Renal pelvis (tissue), 12 donors: ENCODE results near the gene MED26. TPM values are rescaled to one million over a fixed set of nuclear protein-coding genes. Genes with fewer than 3 reads are reported as not detected.
"Not testable (repeated sequence)": the region's sequence is repeated elsewhere in the genome, so short reads cannot be mapped to it uniquely, and the experiment has no call there.

Source experiments
- DNase-seq: peaks from one replicate; pipeline ENCODE4 v3.0.0-alpha.2; 2013
- long read RNA-seq, 16 experiments: transcript quantifications; one replicate each; lab custom pipeline, GENCODE V29; 2026
- polyA plus RNA-seq, 3 donors: library from polyadenylated mRNA; unstranded; fragments of 120-200 nt; gene quantifications; one replicate each; pipeline ENCODE4 v1.2.1, GENCODE V29; 2013; ENCODE audit not compliant: insufficient read length in 3 of 3

Gene MED26
- polyA plus RNA-seq = 1 to 10 TPM; 6.7 to 7.6 (median 7.1) TPM
- long read RNA-seq, donor 1, transcript MED26-202 (1 exons, 3,871 nt) = major isoform, 12 of 15 reads
- long read RNA-seq, donor 1, partial matches to known transcripts = 0 of 15 reads
- long read RNA-seq, donor 1, other reads (novel, unspliced or antisense) = 0 of 15 reads
- long read RNA-seq, donor 2, transcript MED26-202 (1 exons, 3,871 nt) = major isoform, 13 of 14 reads
- long read RNA-seq, donor 2, partial matches to known transcripts = 0 of 14 reads
- long read RNA-seq, donor 2, other reads (novel, unspliced or antisense) = 0 of 14 reads
- long read RNA-seq, donor 3, transcript MED26-202 (1 exons, 3,871 nt) = major isoform, 20 of 22 reads
- long read RNA-seq, donor 3, partial matches to known transcripts = 0 of 22 reads
- long read RNA-seq, donor 3, other reads (novel, unspliced or antisense) = 0 of 22 reads
- long read RNA-seq, donor 4, transcript MED26-202 (1 exons, 3,871 nt) = major isoform, 13 of 16 reads
- long read RNA-seq, donor 4, partial matches to known transcripts = 0 of 16 reads
- long read RNA-seq, donor 4, other reads (novel, unspliced or antisense) = 0 of 16 reads
- long read RNA-seq, donor 5, transcript MED26-202 (1 exons, 3,871 nt) = major isoform, 7 of 7 reads
- long read RNA-seq, donor 5, partial matches to known transcripts = 0 of 7 reads
- long read RNA-seq, donor 5, other reads (novel, unspliced or antisense) = 0 of 7 reads
- long read RNA-seq, donor 6, transcript MED26-202 (1 exons, 3,871 nt) = major isoform, 14 of 16 reads
- long read RNA-seq, donor 6, partial matches to known transcripts = 0 of 16 reads
- long read RNA-seq, donor 6, other reads (novel, unspliced or antisense) = 0 of 16 reads
- long read RNA-seq, donor 7, transcript MED26-202 (1 exons, 3,871 nt) = major isoform, 24 of 30 reads
- long read RNA-seq, donor 7, transcript MED26-201 (3 exons, 3,174 nt) = minor isoform, 6 of 30 reads
- long read RNA-seq, donor 7, partial matches to known transcripts = 0 of 30 reads
- long read RNA-seq, donor 7, other reads (novel, unspliced or antisense) = 0 of 30 reads
- long read RNA-seq, donor 8, transcript MED26-202 (1 exons, 3,871 nt) = major isoform, 11 of 13 reads
- long read RNA-seq, donor 8, partial matches to known transcripts = 0 of 13 reads
- long read RNA-seq, donor 8, other reads (novel, unspliced or antisense) = 0 of 13 reads
- long read RNA-seq, donor 9, transcript MED26-201 (3 exons, 3,174 nt) = minor isoform, 6 of 22 reads
- long read RNA-seq, donor 9, transcript MED26-202 (1 exons, 3,871 nt) = major isoform, 16 of 22 reads
- long read RNA-seq, donor 9, partial matches to known transcripts = 0 of 22 reads
- long read RNA-seq, donor 9, other reads (novel, unspliced or antisense) = 0 of 22 reads
- long read RNA-seq, donor 10, transcript MED26-202 (1 exons, 3,871 nt) = major isoform, 30 of 33 reads
- long read RNA-seq, donor 10, partial matches to known transcripts = 0 of 33 reads
- long read RNA-seq, donor 10, other reads (novel, unspliced or antisense) = 0 of 33 reads
- long read RNA-seq, donor 11, transcript MED26-201 (3 exons, 3,174 nt) = minor isoform, 5 of 24 reads
- long read RNA-seq, donor 11, transcript MED26-202 (1 exons, 3,871 nt) = major isoform, 19 of 24 reads
- long read RNA-seq, donor 11, partial matches to known transcripts = 0 of 24 reads
- long read RNA-seq, donor 11, other reads (novel, unspliced or antisense) = 0 of 24 reads
- long read RNA-seq, donor 12, transcript MED26-202 (1 exons, 3,871 nt) = major isoform, 13 of 14 reads
- long read RNA-seq, donor 12, partial matches to known transcripts = 0 of 14 reads
- long read RNA-seq, donor 12, other reads (novel, unspliced or antisense) = 0 of 14 reads
- long read RNA-seq, donor 13, transcript MED26-202 (1 exons, 3,871 nt) = major isoform, 12 of 13 reads
- long read RNA-seq, donor 13, partial matches to known transcripts = 0 of 13 reads
- long read RNA-seq, donor 13, other reads (novel, unspliced or antisense) = 0 of 13 reads
- long read RNA-seq, donor 14 = 0 reads
- long read RNA-seq, donor 15 = 0 reads
- long read RNA-seq, donor 16, transcript MED26-202 (1 exons, 3,871 nt) = major isoform, 25 of 26 reads
- long read RNA-seq, donor 16, partial matches to known transcripts = 0 of 26 reads
- long read RNA-seq, donor 16, other reads (novel, unspliced or antisense) = 0 of 26 reads

DNA sequence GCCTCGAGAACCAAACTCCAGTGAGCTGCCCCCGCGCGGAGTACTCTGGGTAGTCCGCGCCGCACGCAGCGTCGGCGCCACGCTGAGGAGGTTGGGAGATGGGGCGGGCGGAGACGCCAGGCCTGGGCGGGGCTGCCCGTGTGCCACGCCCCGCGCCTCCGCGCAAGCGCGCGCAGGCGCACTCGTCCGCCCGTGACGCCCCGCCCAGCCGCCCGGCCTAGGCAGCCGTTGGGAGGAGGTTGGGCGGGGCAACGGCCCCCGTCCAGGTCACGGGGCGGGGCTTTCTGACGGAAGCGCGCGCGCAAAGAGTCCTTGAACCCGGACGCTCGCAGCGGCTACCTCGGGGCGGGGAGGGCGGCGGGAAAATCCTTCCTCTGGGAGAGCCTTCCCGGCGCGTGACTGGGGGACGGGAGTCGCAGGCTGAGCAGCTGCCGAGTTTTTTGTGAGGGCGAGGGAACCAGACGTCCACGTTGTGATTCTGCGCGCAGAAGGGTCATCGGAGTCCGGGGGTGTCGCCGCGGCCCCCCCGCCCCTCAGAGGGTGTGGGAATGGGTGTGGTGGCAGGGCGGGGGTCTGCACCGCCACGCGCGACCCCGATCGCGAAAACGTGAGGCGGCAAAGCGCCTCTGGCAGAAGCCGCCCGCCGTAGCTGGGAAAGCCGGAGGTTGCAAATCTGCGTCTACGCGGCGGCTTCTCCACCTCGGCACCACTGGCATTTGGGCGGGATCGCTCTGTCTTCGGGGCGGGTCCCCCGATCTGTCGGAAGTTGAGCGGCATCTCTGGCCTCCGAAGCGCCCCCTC is at the start of gene MED26:
Gene MED26 (minus strand): TSS at position 22 of the 801 bp plus-strand sequence. CDS start 261 bp downstream, outside the sequence.
- peak; percentile 93 for DNase-seq

GRCh38 chr19:16677055-16677454 is 49.1 kb upstream of the MED26 start:
- DNase-seq = no peak

DNA sequence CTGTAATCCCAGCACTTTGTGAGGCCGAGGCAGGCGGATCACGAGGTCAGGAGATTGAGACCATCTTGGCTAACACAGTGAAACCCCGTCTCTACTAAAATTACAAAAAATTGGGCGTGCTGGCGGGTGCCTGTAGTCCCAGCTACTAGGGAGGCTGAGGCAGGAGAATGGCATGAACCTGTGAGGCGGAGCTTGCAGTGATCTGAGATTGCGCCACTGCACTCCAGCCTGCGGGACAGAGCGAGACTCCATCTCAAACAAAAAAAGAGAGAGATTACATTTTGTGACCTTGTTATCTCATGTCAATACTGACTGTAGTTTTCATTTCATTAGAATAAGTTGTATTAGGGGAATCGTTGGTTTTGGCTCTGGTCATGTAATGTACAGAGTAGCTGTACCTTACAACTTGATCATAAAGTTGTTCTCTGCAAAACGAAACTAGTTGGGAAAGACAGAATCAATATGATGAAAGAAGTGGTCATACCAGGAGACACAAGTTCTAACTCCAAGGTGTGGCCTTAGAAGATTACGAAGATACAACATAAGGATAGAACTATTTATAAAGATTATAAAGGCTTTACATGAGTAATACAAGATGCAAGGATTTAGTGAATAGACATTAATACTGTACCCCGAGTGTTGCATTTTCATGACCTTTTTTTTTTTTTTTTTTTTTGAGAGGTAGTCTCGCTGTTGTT is 48.2 kb upstream of the MED26 start:
- no peak for DNase-seq

DNA sequence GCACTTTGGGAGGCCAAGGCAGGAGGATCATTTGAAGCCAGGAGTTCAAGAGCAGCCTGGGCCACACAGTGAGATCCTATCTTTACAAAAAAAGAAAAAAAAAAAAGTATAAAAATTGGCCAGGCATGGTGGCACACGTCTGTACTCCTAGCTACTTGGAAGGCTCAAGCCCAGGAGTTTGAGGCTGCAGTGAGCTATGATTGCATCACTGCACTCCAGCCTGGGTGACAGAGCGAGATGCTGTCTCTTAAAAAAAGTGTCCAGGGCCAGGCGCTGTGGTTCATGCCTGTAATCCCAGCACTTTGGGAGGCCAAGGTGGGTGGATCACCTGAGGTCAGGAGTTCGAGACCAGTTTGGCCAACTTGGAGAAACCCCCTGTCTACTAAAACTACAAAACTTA is 45.8 kb upstream of the MED26 start:
- not testable (repeated sequence) for DNase-seq

DNA sequence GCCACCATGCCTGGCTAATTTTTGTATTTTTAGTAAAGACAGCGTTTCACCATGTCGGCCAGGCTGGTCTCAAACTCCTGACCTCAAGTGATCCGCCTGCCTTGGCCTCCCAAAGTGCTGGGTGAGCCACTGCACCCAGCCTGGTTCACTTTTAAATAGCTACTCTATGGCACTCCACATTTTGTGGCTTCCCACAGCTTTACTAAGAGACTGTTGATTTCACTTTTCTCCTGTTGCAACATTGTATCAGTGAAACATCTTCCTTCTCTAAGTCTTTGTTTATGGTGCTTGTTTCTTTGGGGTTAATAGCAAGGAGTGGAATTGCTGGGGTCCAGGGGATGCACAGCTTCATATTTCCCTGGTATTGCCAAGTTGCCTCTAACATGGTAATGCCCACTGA is 45.2 kb upstream of the MED26 start:
- no peak for DNase-seq

DNA sequence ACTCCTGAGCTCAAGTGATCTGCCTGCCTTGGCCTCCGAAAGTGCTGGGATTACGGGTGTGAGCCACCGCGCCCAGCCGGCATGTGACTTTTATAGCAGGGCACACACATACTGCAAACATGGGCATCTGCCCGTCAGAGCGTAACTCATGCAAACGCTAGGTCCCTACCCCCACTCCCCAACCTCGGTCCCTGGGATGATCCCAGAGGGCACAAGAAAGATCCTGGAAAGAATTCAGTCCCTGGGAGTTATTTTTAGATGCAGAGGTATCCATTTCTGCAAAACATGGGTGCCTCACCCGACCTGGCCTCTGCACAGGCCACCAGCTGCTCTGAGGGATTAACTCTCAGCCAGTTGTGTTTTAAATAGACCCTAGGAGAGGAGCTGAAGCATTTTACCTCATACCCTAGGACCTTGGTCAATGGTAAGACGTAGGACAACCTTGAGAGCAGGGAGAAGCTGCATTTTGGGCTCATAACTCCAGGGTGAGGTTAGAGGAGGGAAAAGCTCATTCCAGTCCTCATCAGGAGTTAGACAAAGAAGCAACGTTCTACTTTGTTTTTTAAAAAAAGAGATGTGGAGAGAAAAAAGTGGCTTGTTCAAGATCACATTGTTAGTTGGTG is 43.8 kb upstream of the MED26 start:
- DNase-seq = no peak

DNA sequence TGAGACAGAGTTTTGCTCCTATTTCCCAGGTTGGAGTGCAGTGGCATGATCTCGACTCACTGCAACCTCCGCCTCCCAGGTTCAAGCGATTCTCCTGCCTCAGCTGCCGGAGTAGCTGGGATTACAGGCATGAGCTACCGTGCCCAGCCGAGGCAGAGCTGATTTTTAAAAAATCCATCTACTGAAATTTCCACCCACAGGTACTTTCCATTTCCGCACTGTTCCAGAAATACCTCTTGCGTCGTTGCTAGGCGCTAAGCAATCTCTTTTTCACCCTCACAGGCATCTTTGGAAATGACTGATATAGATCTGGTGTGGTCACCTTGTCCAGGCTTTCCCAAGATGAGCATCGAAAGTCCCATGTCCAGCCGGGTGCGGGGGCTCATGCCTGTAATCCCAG is 42.3 kb upstream of the MED26 start:
- no peak for DNase-seq

DNA sequence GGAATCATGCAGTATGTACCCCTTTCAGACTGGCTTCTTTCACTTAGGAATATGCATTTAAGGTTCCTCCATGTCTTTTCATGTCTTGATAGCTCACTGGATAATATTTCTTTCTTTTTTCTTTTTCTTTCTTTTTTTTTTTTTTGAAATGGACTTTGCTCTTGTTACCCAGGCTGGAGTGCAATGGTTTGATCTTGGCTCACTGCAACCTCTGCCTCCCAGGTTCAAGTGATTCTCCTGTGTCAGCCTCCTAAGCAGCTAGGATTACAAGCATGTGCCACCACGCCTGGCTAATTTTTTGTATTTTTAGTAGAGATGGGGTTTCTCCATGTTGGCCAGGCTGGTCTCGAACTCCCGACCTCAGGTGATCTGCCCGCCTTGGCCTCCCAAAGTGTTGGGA is 40.7 kb upstream of the MED26 start:
- DNase-seq = not testable (repeated sequence)

GRCh38 chr19:16668176-16668575 is 40.2 kb upstream of the MED26 start:
- no peak for DNase-seq

DNA sequence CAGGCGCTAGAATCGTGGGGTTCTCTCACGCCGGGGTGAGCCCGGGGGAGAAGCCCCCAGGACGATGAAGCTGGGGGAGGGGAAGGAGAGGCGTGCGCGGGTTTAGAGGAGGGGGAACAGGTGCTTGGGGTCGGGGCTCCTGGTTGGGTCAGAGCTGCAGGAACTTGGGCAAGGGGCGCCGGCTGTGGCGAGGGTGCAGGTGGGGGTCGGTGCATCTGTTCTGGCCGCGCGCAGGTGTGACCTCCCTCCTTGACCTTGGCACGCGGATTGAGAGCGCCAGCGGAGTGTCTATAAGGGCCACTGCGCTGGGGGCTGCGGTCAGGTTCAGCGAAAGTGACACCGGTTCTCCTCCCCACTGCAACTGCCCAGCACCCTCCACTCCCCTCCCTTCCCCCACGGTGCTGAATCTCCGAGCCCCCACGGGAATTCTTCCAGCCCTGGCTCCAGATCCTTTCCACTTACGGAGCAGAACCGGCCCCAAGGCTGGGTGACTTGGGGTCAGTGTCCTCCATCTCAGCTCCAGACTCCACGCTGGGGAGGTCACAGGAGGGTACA is 33.6 kb upstream of the MED26 start:
- DNase-seq = no peak

DNA sequence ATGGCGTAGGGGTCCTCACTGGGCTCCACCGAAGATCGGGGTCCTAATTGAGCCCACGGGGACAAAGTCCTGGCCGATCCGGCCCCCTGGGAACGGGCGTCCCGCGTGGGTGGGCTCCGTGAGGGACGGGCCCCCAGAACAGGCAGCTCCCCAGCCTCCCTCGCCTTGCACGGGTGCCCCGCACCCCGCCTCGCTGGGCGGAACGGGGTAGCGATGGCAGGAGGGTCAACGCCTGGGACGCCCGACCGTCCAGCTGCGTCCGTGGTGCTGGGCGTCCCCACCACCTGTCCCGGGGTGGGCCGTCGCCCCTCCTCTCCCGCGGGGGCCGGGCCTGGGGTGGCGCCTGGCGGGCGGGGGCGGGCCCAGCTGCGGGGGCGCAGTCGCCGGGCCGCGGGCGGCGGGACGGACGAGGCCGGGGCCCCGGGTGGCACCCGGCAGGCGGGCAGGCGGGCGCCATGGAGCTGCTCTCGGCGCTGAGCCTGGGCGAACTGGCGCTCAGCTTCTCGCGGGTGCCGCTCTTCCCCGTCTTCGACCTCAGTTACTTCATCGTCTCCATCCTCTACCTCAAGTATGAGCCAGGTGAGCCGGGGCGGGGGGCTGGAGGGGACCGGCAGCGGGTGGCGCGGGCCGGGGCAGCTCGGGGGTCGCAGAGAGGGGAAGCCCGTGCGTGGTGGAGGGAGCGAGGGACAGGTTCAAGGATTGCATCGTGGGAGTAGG is 32.9 kb upstream of the MED26 start, which contains the start of gene TMEM38A:
Gene TMEM38A (plus strand): TSS at position 377 of the 717 bp plus-strand sequence. CDS start 79 bp downstream, at position 456.
- no peak for DNase-seq

GRCh38 chr19:16659832-16660708 is 32.1 kb upstream of the MED26 start, which contains the start of gene SMIM7:
Gene SMIM7, minus strand, starts transcription at chr19:16660144. Its CDS starts 34 bp downstream, at chr19:16660110.
- DNase-seq = peak; percentile 99

GRCh38 chr19:16659464-16659831 is 31.4 kb upstream of the MED26 start:
- no peak for DNase-seq

- DNase-seq = no peak
These were observed 29.4 kb upstream of the MED26 start for GRCh38 chr19:16657384-16657783.

DNA sequence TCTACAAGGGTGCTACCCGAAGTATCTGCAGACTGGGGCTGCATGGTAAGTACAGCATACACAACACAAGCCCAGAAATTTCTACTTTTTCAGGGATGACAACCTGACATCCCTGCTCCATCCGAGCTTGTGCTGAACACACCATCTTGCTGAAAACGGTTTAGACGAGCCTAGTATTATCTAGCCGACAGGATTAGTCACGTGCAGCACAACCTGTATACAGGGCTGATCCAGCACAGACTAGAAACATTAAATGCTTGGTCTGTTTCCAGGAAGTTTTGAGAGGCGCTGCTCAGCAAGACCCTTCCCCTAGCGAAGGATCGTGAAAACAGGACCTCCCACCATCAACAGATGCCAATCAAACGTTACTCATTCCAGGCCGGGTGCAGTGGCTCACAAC is 27.7 kb upstream of the MED26 start:
- DNase-seq = no peak

GRCh38 chr19:16654627-16655026 is 26.6 kb upstream of the MED26 start:
- no peak for DNase-seq
